Choroid plexus epithelial cell (primary cell): ENCODE data around the gene PARD3B.

Source experiments
- DNase-seq: peaks from one replicate; pipeline ENCODE4 v3.0.0-alpha.2; 2010; ENCODE audit warnings: low read depth
- H3K4me3 ChIP-seq: 2 replicates; pipeline ENCODE4 v1.5.1; 2011; ENCODE audit warnings: low read depth, mild to moderate bottlenecking, control low read depth, low read length, moderate library complexity
- CTCF ChIP-seq: conservative IDR thresholded peaks from 2 replicates; pipeline ENCODE4 v1.5.1; 2011; ENCODE audit warnings: low read depth, mild to moderate bottlenecking, control low read depth, inconsistent platforms, low read length, moderate library complexity

The PARD3B gene

DNA sequence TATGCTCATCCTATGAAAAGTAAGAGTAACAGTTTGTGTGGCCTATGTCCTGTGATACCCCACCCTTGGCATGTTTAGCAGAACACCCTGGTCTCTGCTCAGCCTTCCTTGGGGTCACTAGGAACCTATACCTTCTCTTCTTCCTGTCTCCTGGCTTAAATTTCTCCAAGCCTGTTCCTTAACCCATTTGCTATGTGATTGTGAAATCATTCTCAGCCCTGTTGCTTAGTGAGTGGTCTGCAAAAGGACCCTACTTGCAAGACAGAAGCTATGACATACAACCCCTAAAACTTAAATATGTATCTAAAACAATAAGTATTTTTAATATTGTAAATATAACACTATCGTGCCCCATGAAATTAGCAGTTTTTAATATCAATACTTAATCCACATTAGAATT is 524.7 kb downstream of the PARD3B start:
- TF ChIP-seq CTCF, result no peak
- H3K4me3 ChIP-seq, result no peak overlapping the region
- no peak for DNase-seq

- no peak overlapping the region for H3K4me3 ChIP-seq
- no peak for DNase-seq
- TF ChIP-seq CTCF, result no peak
These were observed 525.6 kb downstream of the PARD3B start for GRCh38 chr2:205070889-205071288.

- H3K4me3 ChIP-seq, result no peak overlapping the region
- DNase-seq, result no peak
- no peak for TF ChIP-seq CTCF
These were observed 528.3 kb downstream of the PARD3B start for GRCh38 chr2:205073433-205074020.

DNA sequence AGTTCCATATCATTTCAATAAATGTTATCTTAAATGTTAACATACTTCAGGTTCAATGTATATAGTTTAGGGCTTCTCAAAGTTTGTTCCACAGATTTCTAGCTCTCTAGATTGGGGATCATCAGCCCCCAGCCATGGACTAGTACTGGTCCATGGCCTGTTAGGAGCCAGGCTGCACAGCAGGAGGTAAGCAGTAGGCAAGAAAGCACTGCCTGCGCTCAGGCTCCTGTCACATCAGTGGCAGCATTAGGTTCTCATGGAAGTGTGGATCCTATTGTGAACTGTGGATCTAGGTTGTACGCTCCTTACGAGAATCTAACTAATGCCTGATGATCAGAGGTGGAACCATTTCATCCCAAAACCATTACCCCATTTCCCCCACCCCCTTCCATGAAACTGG is 531.1 kb downstream of the PARD3B start:
- DNase-seq, result no peak
- no peak for TF ChIP-seq CTCF

GRCh38 chr2:205077159-205077558 is 531.9 kb downstream of the PARD3B start:
- no peak overlapping the region for H3K4me3 ChIP-seq
- DNase-seq, result no peak
- TF ChIP-seq CTCF, result no peak

More for the DNA sequence above, 531.1 kb downstream of the PARD3B start:
- H3K4me3 ChIP-seq, result no peak overlapping the region

- no peak for TF ChIP-seq CTCF
- no peak for DNase-seq
These were observed 533.5 kb downstream of the PARD3B start for GRCh38 chr2:205078762-205079161.

GRCh38 chr2:205079173-205079572 is 533.9 kb downstream of the PARD3B start:
- no peak for DNase-seq
- no peak overlapping the region for H3K4me3 ChIP-seq
- TF ChIP-seq CTCF, result no peak

More at GRCh38 chr2:205078762-205079161, 533.5 kb downstream of the PARD3B start:
- H3K4me3 ChIP-seq, result no peak overlapping the region
